IPS DF 4.7 (cell line): ENCODE results near the gene MRPS7.

Source experiments
- DNase-seq: peaks from one replicate; pipeline ENCODE4 v3.0.0-alpha.2; 2013; ENCODE audit warnings: low spot score; ENCODE audit errors: extremely low read depth

Gene MRPS7

GRCh38 chr17:75261336-75262111 lies at the start of gene MRPS7, which contains the start of gene GGA3:
Gene MRPS7 (plus strand): TSS chr17:75261879. CDS start chr17:75261901, 22 bp downstream.
Gene GGA3 (minus strand): TSS chr17:75261606. CDS start chr17:75261587, 19 bp downstream.
- no peak for DNase-seq

- no peak for DNase-seq
Observed at GRCh38 chr17:75218131-75218530, 43.5 kb upstream of the MRPS7 start.

DNA sequence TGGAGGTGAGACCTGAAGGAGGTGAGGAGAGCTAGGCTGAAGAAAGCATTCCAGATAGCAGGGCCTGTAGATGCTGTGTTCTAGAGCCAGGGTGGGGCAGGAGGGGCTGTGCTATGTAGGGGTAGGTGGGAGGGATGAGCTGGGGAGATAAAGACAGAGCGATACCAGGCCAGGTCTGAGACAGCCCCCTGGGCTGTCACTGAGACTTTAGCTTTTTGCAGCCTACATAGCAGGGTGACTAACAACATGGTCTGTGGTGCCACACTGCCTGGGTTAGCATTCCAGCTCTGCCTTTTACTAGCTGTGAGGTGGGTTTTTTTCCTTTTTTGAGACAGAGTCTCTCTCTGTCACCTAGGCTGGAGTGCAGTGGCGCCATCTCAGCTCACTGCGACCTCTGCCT lies 41.9 kb upstream of the MRPS7 start:
- no peak for DNase-seq

DNA sequence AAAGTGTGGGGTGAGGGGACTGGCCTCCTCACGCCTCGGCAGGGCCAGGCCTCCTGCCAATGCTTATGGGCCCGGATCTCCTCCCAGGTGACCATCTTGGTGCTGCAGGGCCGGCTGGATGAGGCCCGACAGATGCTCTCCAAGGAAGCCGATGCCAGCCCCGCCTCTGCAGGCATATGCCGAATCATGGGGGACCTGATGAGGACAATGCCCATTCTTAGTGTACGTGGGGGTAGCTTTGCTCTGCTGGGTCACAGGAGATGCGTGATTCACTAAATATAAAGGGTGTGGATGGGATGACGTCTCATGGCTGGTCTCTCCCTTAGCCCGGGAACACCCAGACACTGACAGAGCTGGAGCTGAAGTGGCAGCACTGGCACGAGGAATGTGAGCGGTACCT lies 36.7 kb upstream of the MRPS7 start:
- no peak for DNase-seq

DNA sequence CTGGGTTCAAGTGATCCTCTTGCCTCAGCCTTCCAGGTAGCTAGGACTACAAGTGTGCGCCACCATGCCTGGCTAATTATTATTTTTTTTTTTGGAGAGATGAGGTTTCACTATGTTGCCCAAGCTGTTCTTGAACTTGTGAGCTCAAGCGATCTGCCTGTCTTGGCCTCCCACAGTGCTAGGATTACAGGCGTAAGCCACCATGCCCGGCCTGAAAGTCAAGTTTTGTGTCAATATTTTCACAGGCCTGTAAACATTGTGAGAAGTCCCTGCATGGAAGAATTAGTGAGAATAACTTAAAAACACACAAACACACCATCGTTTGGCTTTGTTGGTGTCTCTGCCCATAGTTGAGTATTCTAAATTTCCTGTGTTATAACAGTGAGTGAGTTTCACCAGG lies 34.0 kb upstream of the MRPS7 start:
- DNase-seq = no peak

DNA sequence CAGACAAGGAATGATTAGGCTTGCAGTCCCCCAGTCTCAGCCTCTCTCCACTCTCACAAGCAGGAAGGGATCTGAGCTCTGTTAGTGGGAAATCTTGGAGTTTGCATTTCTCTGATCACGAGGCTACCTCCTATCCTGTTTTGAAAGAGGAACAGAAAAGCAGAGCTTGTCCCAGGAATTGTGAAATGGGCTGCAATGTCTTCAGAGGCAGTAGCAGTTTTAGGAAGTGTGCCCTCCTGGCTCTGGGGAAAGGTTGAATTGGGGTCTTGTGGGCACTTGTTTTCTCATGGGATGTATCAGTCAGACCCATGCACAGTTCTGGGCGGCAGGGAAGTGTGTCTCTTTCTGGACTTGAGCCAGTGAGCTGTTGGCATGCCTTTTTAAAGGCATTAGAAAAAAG lies 33.4 kb upstream of the MRPS7 start:
- DNase-seq = no peak

DNA sequence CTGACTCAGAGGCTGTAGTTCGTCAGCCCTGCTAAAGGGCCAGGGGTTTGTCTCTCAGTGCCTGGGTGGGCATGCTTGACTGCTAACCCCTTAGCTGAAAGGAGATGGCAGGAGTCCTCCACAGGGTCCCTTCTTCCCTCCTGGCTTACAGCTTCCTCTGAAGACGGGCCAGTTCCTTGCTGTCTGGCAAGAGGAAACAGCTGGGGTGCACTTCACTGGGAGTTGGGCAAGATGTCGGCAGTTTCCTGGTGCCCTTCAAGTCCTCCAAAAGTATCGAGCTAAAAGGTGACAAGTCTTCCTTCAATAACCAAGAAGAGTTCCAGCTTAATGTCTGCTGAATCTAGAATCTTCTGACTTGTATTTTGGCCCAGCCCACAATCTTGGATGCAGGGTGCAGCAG lies 32.8 kb upstream of the MRPS7 start:
- no peak for DNase-seq

GRCh38 chr17:75231071-75231470 lies 30.6 kb upstream of the MRPS7 start:
- no peak for DNase-seq

GRCh38 chr17:75231741-75232464 lies 29.8 kb upstream of the MRPS7 start:
- DNase-seq = no peak

DNA sequence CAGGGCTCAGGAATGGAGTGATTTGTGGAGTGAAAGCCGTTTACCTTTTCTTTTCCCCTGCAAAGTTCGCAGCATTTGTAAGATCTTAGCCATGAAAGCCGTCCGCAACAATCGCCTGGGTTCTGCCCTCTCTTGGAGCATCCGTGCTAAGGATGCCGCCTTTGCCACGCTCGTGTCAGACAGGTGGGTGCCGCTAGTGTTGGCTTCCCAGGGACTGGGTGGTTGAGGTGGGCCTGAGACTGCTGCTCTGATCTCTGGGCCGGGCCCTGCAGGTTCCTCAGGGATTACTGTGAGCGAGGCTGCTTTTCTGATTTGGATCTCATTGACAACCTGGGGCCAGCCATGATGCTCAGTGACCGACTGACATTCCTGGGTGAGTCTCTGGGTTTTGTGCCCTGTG lies 28.9 kb upstream of the MRPS7 start:
- DNase-seq = no peak

DNA sequence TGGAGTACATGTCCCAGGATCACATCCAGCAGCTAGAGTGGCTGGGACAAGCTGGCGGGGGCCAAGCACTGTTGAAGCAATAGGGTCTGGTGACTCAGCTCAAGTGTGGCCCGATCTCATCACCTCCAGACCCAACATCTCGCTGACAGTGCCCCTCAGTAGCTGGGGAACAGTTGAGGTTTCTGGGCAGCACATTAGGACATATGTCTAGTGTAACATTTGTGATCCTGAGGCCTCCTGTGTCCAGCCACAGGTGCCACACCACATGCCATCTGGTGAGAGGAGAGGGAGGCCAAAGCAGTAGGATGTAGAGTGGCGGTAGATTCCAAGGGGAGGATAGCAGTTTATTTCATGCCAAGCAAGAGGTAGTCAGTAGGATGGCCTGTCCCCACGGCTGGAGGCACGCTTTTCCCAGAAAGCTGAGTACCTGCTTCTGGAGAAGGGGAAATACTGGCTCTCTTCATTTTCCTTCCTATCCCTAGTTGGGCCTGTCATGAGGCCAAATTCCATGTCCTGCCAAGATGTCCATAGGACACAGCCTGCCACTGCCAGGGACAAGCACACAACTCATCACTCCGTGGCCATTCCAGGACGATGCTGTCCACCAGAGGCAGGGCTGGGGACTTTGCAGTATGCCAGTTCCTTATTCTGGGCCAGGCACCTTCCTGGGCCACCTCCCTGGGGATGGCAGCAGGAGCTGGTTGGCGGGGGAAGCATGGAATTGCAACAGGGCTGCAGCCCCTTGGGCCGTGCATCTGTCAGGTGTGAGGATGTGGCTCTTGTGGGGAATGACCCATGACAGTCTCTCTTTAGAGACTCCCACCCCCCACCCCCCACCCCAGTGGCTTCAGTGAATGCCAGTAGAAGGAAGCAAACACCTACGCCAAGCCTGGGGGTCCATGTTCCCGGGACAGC lies 24.3 kb upstream of the MRPS7 start:
- no peak for DNase-seq

DNA sequence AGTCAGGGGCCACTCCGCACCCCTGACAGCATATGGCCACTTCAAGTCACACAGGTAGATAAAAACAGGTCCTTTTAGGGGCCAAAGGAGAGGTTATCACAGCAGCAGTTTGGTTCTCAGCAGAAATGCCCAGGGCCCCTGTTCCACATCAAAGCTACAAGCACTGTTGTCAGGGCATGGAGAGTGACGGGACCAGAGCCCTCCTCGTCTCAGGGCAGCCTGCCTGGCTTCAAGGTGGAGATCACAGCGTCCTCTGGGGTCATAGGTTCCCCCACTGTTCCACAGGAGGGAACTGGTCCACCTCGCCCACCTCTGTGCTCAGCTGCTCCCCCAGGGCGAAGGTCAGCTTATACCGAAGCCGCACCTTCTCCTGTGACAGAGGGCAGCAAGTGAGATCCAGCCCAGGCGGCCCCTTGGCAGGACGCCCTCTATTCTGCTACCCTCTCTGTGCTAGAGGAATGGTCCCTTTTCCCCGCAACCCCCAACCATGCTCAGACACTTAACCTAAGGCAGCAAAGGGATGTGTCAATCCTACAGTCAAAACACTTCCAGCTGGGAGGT lies 23.6 kb upstream of the MRPS7 start:
- no peak for DNase-seq

DNA sequence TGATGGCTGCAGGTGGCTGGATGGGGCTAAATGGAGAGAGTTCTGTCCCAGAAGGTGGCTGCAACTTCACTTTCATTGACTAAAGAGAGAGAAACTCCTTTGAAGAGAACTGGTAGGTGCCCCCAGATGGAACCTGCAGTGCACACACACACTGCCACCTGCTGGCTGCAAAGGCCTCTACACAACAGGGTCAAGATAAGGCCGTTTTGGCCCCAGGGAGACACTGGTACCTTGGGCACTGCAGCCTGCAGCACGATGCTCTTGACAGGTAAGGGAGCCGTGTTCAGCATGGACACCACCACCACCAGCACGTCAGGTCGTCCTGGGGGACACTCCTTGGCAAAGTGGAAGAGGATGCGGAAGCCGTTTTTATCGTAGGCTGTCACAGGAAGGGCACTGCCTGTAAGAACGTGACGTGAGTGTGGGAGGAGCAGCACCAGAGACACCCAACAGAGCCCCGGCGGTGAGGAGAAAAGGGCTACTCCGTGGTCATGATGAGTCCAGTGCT lies 22.9 kb upstream of the MRPS7 start:
- DNase-seq = no peak

DNA sequence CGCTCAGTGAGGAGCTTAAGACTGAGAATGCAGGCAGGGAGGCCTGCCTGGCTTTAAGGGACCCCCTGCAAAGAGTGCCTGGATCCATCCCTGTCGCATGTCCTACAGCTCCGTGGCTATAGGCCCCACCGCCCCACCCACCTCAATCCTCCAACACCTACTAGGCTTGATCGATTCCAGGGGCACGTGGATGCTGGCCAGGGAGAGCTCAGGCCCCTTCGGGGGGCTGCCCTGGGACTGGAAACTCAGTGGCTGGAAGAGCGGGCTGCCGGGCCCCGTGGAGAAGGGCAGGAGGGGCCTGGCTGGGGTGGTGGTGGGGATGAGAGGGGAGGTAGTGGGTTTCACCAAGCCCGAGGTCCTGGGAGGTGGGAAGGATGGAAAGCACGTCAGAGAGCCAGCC lies 22.5 kb upstream of the MRPS7 start:
- DNase-seq = no peak

DNA sequence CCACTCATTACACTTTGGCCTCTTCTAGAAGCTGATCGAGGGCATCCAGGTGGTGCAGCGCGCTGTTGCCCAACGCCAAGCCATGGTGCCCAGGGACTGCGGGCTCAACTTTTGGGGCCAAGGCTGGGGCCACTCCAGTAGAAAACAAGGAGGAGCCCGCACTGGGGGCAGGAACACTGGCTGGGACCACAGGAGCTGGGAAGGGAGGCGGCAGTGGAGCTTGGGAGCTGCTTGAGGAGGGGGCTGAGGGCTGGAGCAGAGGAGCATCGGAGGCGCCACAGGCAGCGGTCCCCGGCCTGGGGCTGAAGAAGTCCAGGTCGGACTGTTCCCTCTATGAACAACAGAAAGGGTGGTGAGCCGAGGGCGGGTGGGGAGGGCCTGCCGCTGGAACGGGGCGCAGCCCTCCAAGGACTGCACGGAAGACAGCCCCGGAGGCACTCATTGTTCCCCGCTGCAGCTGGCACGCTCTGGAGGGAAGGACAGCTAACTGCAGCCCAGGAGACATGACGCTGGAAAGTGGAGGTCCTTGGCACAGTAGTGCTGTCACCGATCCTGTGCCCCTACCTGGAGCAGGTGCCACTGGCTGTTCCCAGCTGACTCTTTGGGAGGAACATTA lies 21.8 kb upstream of the MRPS7 start:
- DNase-seq = no peak

GRCh38 chr17:75240394-75241142 lies 21.1 kb upstream of the MRPS7 start:
- no peak for DNase-seq

- no peak for DNase-seq
Observed at GRCh38 chr17:75241143-75241430, 20.6 kb upstream of the MRPS7 start.

- DNase-seq = no peak
Observed at GRCh38 chr17:75241502-75241901, 20.2 kb upstream of the MRPS7 start.

GRCh38 chr17:75241996-75242460 lies 19.7 kb upstream of the MRPS7 start:
- DNase-seq = no peak

DNA sequence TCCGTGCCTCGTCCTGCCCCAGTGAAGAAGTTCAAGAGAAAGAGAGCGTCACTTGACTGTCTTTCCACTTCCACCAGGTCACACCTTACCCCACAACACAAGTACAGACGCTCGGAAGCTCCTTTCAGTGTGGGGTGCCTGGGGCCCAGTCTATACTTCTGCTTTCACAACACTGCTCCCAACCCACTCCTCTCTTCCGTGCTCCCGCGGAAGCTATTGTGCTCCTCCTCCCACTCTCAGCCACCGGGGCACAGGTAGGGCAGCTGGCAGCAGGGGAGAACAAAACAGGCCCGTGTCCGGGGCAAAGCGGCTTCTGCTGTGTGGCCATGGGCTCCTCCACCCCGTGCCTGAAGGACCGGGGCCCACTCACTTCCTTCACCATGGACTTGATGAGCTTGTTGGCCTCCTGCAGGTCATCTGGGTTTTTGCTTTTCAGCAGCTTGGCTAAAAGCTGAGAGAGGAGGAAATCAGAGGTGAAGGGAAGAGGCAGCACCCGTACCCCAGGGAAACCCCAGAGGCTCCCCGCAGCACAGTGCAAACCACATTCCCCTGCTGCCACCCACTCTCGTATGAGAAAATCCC lies 19.1 kb upstream of the MRPS7 start:
- no peak for DNase-seq
